Suprapubic skin (tissue), 4 donors: ENCODE data around the gene ATP11A. TPM values are rescaled to one million over a fixed set of nuclear protein-coding genes. Genes with fewer than 3 reads are reported as not detected.

Source experiments
- DNase-seq, 2 donors: peaks; one replicate each; pipeline ENCODE4 v3.0.0-alpha.2; 2019; ENCODE audit warnings: low spot score in 2 of 2
- H3K27ac ChIP-seq: fragments of 200-600 bp; sonication (generic); one replicate; pipeline ENCODE4 v1.5.1; 2019
- H3K27me3 ChIP-seq: fragments of 200-600 bp; sonication (generic); one replicate; pipeline ENCODE4 v1.5.1; 2019
- H3K36me3 ChIP-seq: fragments of 200-600 bp; sonication (generic); one replicate; pipeline ENCODE4 v1.5.1; 2019
- H3K4me1 ChIP-seq: fragments of 200-600 bp; sonication (generic); one replicate; pipeline ENCODE4 v1.5.1; 2019
- H3K4me3 ChIP-seq: fragments of 200-600 bp; sonication (generic); one replicate; pipeline ENCODE4 v1.5.1; 2019; ENCODE audit warnings: mild to moderate bottlenecking
- H3K9me3 ChIP-seq: fragments of 200-600 bp; sonication (generic); one replicate; pipeline ENCODE4 v1.5.1; 2019
- CTCF ChIP-seq, 2 donors: fragments of 200-600 bp in 1 of 2; fragments of 450-650 bp in 1 of 2; sonication (generic) in 1 of 2; IDR thresholded peaks; one replicate each; pipeline ENCODE4 v1.5.1; 2016 to 2019; ENCODE audit warnings: antibody characterized with exemption in 2 of 2, mild to moderate bottlenecking in 1 of 2, moderate library complexity in 1 of 2
- EP300 ChIP-seq: sonication (generic); formaldehyde crosslinking; IDR thresholded peaks from one replicate; pipeline ENCODE4 v1.6.1; 2017; ENCODE audit warnings: antibody characterized with exemption
- POLR2A ChIP-seq, 2 donors: fragments of 450-650 bp; IDR thresholded peaks; one replicate each; pipeline ENCODE4 v1.6.1; 2017; ENCODE audit warnings: antibody characterized with exemption in 2 of 2, mild to moderate bottlenecking in 2 of 2, moderate library complexity in 2 of 2
- POLR2AphosphoS5 ChIP-seq, 3 donors: sonication (generic); formaldehyde crosslinking; IDR thresholded peaks; one replicate each; pipeline ENCODE4 v1.6.1; 2017; ENCODE audit warnings: antibody characterized with exemption in 3 of 3
- WGBS: methylation state at CpG from one replicate; pipeline ENCODE4 v1.1.5; 2018; 5-methylcytosine and 5-hydroxymethylcytosine counted together
- total RNA-seq, 4 donors: library from RNA; depleted of rRNA; stranded (reverse); fragments of >200 nt; gene quantifications; one replicate each; pipeline ENCODE4 v1.1.0, GENCODE V29; 2016

ATP11A gene
- total RNA-seq, 4 donors from 2014 or later: 22.8 to 51.0 (median 39.8) TPM

DNA sequence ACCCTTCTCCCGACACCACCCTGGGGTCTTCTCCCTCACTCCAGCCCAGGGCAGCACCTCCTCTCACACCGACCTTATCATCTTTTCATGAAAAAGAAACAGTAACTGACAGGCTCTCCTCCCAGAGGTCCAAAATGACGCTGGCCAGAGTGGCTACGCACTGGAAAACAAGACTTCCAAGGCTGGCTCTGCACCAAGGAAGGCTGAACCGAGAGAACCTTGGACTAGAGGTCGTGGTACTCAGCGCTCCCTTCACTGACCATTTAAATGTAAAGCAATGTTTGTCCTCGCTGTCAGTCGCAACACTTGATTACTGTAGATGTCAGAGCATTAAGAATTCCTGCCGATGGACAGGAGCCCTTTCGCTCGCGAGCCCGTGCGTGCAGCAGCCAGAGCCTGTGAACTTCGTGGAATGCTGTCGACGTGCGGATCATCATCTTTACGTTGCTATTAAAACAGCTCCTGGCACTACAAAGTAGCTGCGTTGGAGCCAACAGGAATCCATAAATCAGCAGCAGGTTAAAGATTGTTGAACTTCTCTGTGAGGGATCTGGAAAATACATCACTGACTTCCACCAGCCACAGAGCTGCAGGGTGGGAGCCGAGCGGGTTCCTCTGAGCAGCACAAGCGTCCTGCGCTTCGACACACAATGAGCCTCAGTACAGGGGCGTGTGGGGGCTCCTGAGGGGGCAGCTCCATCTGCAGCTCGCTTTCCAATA, 153.7 kb downstream of the ATP11A start:
- WGBS: 87% methylated on average over 24 of the region's 28 CpGs
- Histone ChIP-seq H3K27me3 (no peaks in the 10 kb centered on the region), H3K4me1 (no peaks in the 10 kb centered on the region), H3K9me3 (no peaks in the 10 kb centered on the region), H3K27ac (no peak overlapping the region), H3K36me3 (peaks cover 37% of the 10 kb centered on the region), H3K4me3 (no peak overlapping the region)
- no peak for DNase-seq
- TF ChIP-seq POLR2AphosphoS5 (IDR thresholded peaks at IDR 0.05): no peak
- no peak for TF ChIP-seq POLR2A (IDR thresholded peaks at IDR 0.05)
- TF ChIP-seq EP300: no peak
- no peak for TF ChIP-seq CTCF (IDR thresholded peaks at IDR 0.05)

DNA sequence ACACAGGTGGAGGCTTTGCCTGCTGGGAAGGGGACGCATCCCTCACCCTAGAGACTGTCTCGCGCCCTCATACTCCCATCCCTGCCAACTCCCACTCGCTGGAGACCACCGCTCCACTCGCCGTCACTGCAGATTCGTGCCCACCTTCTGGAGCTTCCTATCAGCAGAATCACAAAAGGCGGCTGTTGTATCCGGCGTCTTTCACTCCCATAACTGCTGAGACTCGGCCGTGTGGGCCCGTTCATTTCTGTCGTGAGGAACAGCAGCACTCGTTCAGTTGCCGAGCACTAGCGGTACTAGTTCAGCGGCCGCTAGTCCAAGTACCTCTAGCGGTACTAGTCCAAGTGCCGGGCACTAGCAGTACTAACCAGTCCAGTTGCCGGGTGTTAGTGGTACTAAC, 154.6 kb downstream of the ATP11A start:
- H3K27ac ChIP-seq: no peak overlapping the region
- TF ChIP-seq POLR2A (IDR thresholded peaks at IDR 0.05) (no peak), CTCF (IDR thresholded peaks at IDR 0.05) (no peak), EP300 (no peak)
- peaks cover 40% of the 10 kb centered on the region for H3K36me3 ChIP-seq
- no peak for DNase-seq
- 81% methylated on average over 17 of the region's 23 CpGs for WGBS
- H3K4me1 ChIP-seq: no peaks in the 10 kb centered on the region
- no peaks in the 10 kb centered on the region for H3K9me3 ChIP-seq
- H3K27me3 ChIP-seq: no peaks in the 10 kb centered on the region
- H3K4me3 ChIP-seq: no peak overlapping the region

GRCh38 chr13:112844879-112845278, 155.0 kb downstream of the ATP11A start:
- Histone ChIP-seq H3K36me3 (peaks cover 40% of the 10 kb centered on the region), H3K4me3 (no peak overlapping the region), H3K4me1 (no peaks in the 10 kb centered on the region), H3K27ac (no peak overlapping the region), H3K27me3 (no peaks in the 10 kb centered on the region), H3K9me3 (no peaks in the 10 kb centered on the region)
- TF ChIP-seq POLR2AphosphoS5 (IDR thresholded peaks at IDR 0.05) (no peak), CTCF (IDR thresholded peaks at IDR 0.05) (no peak), POLR2A (IDR thresholded peaks at IDR 0.05) (no peak), EP300 (no peak)
- WGBS: no CpG with 5 or more reads among the region's 10 CpGs
- no peak for DNase-seq

DNA sequence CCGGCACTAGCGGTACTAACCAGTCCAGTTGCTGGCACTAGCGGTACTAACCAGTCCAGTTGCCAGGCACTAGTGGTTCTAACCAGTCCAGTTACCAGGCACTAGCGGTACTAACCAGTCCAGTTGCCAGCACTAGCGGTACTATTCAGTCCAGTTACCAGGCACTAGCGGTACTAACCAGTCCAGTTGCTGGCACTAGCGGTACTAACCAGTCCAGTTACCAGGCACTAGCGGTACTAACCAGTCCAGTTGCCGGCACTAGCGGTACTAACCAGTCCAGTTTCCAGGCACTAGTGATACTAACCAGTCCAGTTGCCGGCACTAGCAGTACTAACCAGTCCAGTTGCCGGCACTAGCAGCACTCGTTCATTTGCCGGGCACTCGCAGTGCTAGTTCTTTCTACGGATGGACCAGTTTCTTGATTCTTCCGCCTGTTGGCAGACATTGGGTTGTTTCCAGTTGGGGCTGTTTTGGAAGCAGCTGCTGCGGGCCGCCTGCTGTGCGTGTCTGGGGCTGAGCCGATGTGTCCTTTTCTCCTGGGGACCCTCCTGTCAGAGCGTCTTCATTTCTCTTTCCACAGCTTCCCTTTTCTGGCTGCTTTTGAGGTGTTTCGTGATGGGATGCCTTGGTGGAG, 155.8 kb downstream of the ATP11A start:
- Histone ChIP-seq H3K4me3 (no peak overlapping the region), H3K27me3 (no peaks in the 10 kb centered on the region), H3K27ac (no peak overlapping the region), H3K9me3 (no peaks in the 10 kb centered on the region), H3K36me3 (peaks cover 40% of the 10 kb centered on the region), H3K4me1 (no peaks in the 10 kb centered on the region)
- no peak for TF ChIP-seq POLR2AphosphoS5 (IDR thresholded peaks at IDR 0.05)
- no peak for TF ChIP-seq EP300
- no peak for TF ChIP-seq POLR2A (IDR thresholded peaks at IDR 0.05)
- no peak for TF ChIP-seq CTCF (IDR thresholded peaks at IDR 0.05)
- DNase-seq: no peak
- WGBS: 89% methylated on average over 6 of the region's 23 CpGs

DNA sequence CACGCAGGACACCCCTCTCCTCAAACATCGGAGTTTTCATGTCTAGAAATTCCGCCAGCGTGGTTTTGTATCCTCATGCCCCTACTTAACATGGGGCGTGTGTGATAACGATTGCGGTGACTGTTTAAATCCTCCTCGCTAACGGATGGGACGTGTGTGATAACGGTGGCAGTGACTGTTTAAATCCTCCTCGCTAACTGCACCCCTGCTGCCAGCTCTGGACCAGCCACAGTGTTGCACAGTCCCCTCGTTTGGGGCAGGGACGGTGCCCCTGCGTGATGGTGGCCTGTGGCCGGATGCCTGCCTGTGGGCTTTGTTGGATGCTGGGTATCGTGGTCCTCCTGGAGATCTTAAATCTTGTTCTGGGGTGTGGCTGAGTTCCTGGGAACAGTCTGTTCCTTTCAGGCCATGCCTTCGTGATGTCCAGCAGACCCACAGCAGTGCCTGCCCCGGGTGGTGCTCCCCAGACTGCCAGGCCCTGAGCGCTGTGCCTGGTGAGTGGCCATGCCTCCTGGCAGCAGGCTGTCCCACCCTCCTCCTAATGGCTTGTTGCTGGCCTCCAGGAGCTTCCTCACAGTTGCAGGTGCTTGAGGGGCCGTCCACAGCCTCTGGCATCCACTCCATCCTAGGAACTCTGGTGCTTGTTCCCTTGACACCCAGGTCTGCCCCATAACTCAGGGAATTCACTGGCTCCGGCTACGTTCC, 156.7 kb downstream of the ATP11A start:
- no peak for TF ChIP-seq CTCF (IDR thresholded peaks at IDR 0.05)
- no peak for TF ChIP-seq POLR2AphosphoS5 (IDR thresholded peaks at IDR 0.05)
- TF ChIP-seq POLR2A (IDR thresholded peaks at IDR 0.05): no peak
- no peak for TF ChIP-seq EP300
- WGBS: 91% methylated on average over 23 of the region's 23 CpGs
- no peaks in the 10 kb centered on the region for H3K27me3 ChIP-seq
- no peak for DNase-seq
- no peak overlapping the region for H3K27ac ChIP-seq
- no peaks in the 10 kb centered on the region for H3K4me1 ChIP-seq
- no peak overlapping the region for H3K4me3 ChIP-seq
- peaks cover 46% of the 10 kb centered on the region for H3K36me3 ChIP-seq
- H3K9me3 ChIP-seq: no peaks in the 10 kb centered on the region
